GM18907 (cell line): ENCODE results near the gene SARM1.

Experiments
- ATAC-seq: cut with Tn5 transposase; IDR thresholded peaks from one replicate; pipeline ENCODE4 v1.9.1; 2021; ENCODE audit warnings: mild to moderate bottlenecking, moderate library complexity; ENCODE audit not compliant: unreplicated experiment

Gene SARM1

DNA sequence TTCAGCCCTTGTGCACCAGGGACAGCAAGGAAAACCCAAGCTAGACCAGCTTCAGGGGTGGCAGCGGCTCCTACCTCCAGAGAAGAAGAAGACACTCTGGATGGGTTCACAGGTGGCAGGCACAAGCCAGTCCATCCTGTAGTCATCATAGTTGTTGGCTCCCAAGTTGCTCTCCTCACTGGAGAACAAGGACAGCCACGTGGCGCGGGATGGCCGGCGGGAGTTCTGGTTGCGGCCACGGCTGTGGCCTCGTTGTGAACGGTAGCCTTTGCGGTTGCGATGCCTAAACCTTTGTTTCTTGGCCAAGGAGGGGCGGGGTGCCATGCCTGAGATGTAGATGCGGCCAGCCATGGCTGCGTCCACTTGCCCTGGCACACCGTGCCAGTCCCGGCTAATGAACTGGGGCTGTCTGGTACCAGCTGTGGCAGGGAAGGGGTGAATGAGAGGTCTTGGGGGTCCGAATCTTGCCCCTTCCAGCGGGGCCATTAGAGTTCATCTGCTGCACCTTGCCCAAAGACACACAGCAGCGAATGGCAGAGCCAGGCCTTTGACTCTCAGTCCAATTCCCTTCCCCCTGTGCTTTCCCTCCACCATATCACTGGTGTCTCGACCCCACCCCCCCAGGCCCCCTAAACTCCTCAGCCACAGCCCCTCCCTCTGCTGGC lies 3.7 kb upstream of the SARM1 start:
- no peak for ATAC-seq

DNA sequence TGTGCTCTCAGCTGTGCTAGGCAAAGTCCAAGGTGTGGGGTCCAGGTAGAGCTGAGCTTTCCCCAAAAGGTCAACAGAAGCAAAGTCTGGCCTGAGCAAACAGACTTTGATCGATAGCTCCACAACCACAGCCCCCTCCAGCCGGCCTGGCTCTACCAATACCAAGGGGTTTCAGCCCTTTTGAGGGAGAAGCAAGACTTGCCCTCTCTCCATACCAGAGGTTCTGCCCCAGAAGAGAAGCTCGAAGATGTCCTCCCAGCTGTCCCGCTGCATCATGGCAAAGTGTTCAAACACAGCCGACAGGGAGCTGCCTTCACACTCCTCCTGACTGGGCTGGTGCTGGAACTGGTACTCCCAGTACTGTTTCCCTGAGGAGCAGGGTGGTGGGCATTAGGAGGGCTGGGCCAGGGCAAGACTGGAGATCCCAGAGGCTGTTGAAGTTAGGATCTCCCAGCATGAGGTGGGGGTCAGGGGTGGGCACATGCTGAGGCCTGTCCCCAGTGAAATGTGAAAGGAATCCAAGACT lies 3.1 kb upstream of the SARM1 start:
- ATAC-seq = no peak

DNA sequence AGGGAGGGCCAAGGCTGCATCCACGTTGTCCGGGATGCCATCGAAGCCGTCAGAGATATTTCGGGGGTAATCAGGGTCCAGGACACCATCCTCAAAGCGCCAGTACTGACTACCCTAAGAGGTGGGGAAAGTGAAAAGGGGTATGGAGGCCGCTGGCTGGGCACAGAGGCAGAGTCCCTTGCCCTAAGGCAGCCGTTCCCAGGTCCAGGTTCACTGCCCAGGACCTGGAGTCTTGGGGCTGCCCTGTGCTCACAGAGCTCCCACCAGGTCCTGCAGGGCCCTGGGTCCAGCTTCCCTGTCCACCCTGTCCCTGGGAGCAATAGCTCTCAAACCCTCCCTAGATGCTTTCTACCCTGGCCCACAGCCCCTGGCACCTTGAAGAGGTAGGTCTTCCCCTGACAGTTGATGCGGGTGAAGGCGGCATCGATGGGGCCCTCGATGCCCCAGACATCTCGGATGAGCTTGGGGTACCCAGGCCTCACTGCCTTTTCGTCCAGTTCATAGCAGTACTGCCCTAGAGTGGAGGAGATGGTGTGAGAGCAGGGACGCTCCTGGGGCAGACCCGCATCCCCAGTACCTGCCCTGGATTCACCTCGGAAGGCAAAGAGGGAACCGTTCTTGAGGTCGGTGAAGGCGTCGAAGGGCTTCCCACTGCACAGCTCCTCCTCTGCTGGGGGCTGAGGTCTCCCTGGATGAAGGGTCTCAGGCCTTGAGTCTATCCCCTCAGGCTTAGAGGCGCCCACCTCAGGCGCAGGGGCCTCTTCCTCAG lies 2.4 kb upstream of the SARM1 start:
- no peak for ATAC-seq

DNA sequence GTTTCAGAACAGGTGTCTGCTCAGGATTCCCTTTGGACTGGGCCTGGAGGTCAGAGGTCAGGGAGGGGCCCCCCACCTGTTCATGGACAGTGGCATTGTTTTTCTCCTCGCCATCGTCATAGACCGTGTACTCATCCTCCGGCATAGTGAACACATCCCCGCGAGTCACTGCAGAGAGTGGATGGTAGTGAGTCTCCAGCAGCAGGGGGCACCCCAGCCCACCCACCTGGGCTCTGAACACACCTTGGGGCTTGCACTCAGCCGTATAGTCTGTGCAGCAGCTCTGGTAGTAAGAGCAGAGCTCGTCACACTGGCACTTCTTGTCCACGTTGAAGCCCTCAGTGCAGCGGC lies 1.8 kb upstream of the SARM1 start:
- no peak for ATAC-seq

DNA sequence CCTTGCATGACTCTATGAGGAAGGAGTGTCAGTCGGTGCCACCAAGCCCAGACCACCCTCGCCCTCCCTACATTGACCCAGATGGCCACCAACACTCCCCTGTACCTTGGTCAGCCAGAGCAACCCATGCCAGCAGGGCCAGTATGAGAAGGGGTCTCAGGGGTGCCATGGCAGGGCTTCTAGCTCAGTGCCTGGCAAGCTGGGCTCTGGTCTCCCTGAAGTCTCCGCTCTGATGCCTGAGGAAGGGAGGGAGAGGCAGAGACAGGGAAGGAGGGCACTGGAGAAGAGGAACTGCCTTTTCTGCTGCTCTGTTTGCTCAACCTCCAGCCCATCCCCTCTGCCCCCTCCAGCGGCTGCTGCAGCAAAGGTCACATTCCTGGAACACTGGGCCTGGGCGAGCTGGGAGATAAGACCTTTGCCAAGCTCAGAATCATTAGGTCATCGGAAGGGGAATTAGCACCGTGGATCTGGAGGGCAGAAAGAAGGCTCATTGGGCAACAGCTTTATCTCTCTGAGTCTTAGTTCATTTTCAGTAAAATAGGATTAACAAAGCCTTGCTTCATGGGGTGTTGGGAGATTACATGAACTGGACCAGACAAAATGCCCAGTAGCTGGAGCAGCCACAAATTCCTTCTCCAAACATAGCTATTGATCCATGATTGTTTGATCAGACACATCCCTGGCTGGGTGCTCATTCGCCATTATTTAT lies 1.3 kb upstream of the SARM1 start, which contains the start of gene VTN:
Gene VTN, minus strand, starts transcription at position 273 of the 709 bp plus-strand sequence. Its CDS starts 104 bp downstream, at position 169.
- ATAC-seq = no peak

DNA sequence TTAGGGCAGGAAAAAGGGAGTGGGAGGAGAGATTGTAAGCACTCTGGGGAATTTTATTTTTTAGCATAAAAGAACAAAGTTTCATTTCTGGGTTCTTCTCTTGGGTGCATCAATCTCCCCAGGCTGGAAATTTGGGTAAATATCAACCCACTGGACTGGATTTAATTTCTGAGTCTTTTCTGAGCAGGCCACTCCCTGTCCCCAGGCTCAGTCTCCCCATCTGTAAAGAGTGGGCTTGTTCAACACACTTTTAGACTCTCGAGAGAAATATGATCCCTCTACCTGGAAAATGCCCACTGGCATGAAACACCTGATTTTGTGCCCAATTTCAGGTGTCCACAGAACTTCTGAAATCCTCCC lies 770 bp upstream of the SARM1 start:
- ATAC-seq = no peak

DNA sequence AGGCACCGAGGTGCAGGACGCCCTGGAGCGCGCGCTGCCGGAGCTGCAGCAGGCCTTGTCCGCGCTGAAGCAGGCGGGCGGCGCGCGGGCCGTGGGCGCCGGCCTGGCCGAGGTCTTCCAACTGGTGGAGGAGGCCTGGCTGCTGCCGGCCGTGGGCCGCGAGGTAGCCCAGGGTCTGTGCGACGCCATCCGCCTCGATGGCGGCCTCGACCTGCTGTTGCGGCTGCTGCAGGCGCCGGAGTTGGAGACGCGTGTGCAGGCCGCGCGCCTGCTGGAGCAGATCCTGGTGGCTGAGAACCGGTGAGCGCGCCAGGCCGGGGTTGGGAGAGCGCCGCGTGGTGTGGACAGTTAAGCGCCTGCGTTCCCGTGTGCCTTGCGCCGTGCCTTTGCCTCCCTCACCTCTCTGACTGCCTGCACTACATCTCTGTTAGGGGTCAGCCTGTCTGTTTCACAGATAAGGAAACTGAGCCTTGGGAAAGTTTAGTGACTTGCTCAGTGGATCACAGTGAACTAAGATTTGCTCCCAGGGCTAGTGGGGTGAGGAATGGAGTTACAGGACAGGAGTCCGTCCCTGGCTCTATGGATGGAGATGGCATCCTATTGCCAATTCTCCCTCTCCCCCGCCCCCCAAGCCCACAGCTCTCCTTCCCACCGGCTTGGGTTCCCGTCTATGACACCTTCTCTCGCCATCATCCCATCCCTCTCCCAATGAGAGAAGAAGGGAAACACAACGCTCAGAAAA lies 880 bp downstream of the SARM1 start:
- peak; percentile 12 for ATAC-seq

DNA sequence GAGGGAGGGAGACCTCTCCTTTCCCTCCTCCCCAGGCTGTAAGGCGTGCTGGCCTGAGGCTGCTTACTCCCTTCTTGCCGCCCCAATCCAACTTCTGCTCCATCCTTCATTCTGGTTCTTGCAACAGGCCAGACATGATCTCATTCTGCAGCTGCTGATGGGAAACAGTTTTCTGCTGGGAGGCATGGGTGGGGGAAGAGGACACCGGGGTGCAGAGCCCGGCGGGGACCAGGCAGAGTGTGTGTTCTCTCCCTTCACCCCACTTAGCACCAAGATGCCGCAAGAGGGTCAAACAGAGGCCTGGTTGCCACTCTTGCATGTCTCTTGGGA lies 1.4 kb downstream of the SARM1 start:
- ATAC-seq = no peak

DNA sequence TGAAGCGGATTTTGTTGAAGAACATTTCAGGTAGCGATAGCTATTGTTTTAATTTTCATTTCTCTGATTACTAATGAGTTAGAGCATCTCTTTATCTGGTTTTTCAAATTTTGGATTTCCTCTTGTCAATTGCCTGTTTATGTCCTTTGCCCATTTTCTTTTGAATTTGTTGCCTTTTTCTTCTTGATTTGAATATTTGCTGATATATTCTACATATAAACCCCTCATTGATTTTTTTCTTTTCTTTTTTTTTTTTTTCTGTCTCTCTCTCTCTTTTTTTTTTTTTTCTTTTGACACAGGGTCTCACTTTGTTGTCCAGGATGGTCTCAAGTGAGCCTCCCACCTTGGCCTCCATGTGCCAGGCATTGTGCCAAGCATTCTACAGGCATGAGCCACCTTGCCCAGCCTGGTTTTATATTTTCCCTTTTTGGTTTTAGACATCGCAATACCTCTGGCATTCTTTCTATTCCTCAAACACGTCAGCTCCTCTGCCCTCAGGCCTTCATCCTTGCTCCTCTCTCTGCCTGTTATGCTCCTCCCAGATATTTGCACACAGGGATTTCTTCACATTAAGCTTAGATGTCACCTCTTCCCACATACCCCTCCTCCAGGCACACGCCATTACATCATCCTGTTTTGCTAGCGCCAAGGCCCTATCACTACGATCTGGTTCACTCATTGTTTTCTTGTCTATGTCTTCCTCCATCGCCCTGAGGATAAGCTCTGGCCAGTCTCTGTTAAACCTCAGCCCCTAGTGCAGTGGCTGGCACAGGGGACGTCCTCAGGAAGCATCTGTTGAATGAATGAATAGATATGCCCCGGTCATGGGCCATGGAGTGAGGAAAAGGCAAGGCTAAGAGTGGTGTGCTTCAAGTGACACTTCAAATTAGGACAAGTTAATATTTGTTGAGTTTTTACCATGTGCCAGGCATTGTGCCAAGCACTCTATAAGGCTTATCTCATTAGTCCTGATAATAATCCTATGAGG lies 8.6 kb downstream of the SARM1 start:
- no peak for ATAC-seq

DNA sequence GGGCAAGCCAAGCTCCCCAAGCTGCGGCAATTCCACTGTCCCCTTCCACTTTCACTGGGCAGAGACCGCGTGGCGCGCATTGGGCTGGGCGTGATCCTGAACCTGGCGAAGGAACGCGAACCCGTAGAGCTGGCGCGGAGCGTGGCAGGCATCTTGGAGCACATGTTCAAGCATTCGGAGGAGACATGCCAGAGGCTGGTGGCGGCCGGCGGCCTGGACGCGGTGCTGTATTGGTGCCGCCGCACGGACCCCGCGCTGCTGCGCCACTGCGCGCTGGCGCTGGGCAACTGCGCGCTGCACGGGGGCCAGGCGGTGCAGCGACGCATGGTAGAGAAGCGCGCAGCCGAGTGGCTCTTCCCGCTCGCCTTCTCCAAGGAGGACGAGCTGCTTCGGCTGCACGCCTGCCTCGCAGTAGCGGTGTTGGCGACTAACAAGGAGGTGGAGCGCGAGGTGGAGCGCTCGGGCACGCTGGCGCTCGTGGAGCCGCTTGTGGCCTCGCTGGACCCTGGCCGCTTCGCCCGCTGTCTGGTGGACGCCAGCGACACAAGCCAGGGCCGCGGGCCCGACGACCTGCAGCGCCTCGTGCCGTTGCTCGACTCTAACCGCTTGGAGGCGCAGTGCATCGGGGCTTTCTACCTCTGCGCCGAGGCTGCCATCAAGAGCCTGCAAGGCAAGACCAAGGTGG lies 9.8 kb downstream of the SARM1 start:
- no peak for ATAC-seq

DNA sequence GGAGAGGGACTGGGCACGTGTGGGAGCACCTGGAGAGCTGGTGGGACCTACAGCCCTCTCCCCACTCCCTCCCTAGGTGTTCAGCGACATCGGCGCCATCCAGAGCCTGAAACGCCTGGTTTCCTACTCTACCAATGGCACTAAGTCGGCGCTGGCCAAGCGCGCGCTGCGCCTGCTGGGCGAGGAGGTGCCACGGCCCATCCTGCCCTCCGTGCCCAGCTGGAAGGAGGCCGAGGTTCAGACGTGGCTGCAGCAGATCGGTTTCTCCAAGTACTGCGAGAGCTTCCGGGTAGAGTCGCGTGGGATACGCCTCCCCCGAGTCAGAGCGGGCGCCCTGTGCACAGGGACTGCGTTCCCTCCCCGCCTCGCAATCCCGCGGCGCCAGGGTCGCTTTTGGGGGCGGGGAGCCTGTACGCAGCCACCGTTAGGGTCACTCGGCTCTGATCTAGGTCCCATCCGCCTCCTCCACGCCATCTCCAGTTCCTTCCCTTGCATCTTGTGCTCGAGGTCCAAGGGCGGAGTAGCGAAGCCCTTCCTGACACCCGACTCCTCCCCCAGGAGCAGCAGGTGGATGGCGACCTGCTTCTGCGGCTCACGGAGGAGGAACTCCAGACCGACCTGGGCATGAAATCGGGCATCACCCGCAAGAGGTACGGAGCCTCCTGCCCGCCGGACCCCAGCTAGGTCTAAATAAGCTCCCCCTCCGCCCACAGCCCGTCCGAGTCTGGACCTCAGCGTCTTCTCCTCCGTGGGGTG lies 13.0 kb downstream of the SARM1 start:
- ATAC-seq = peak; percentile 71

DNA sequence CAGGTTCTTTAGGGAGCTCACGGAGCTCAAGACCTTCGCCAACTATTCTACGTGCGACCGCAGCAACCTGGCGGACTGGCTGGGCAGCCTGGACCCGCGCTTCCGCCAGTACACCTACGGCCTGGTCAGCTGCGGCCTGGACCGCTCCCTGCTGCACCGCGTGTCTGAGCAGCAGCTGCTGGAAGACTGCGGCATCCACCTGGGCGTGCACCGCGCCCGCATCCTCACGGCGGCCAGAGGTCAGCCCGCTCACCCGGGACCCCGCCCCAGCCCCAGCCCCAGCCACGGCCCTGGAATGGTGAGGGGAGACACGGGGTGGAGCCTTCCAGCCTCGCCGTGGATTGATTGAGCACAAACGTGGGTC lies 13.5 kb downstream of the SARM1 start:
- ATAC-seq = peak; percentile 27

DNA sequence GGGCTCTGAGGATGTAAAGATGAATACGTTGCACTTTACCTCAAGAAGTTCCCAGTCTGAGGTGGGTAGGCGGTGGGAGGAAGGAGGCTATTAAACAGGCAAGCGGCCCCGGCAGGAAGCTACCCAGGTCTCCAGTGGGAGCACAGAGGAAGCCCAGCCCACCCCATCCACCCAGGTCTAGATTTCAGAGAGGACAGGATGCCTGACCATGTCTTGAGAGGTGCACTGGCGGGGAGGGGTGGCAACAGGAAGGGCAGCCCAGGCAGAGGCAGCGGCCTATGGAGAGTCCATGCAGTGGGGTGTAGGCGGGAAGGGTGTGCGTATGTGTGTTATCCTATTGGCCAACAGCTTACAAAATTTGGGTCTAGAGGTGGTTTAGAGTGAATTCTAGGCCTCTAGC lies 13.9 kb downstream of the SARM1 start:
- ATAC-seq = no peak

DNA sequence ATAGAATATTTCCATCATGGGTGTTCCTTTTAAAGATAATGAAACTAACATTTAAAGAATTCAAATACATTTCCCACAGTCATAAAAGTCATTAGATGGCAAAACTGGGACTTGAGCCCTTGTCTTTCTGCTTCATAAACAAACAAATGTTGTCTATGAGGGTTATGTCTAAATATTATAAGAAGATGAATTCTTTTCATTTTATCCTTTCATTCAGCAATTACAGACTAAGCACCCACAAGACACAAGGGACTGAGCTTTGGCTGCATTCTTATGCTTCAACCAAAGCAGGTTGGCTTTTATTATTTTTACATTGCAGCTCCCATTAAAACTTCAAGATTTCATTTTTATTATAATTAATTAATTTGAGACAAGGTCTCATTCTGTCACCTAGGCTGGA lies 14.9 kb downstream of the SARM1 start:
- ATAC-seq = no peak

DNA sequence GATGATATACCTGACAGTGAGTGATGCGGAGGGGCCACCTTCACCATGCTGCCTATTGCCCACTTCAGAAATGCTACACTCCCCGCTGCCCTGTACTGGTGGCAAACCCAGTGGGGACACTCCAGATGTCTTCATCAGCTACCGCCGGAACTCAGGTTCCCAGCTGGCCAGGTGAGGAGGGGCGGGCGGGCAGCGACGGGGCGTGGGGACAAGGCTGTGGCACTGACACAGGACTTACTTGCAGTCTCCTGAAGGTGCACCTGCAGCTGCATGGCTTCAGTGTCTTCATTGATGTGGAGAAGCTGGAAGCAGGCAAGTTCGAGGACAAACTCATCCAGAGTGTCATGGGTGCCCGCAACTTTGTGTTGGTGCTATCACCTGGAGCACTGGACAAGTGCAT lies 16.6 kb downstream of the SARM1 start:
- no peak for ATAC-seq

DNA sequence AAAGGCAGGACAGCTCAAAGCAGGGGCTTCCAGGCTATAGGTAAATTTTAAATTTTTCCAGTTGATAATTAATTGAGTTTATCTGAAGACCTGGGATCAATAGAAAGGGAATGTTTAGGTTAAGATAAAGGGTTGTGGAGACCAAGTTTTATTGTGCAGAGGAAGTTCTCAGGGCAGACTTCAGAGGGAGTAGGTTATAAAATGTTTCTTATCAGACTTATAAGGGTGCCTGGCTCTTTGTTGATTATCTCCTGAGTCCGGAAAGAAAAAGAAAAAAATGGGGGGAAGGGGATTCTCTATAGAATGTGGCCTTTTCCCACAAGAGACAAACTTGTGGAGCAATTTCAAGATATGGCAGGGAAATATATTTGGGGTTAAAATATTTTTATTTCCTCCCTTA lies 18.6 kb downstream of the SARM1 start:
- ATAC-seq = no peak

DNA sequence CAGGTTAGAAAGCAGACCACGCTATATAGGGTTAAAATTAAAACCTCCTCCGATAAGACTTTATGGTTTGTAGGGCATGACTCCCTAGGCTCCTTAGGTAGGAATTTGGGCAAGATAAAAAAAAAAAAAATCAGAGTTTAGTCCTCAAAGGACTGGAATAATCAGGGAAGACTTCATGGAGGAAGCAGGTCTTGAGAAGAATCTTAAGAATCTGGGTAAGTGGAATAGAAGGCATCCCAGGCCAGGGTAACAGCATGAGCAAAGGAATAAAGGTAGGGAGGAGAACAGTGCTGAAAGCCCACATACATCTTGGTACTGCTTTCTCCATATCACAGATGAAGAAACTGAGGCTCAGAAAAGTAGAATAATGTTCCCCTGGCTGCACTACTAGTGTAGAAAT lies 19.1 kb downstream of the SARM1 start:
- no peak for ATAC-seq

DNA sequence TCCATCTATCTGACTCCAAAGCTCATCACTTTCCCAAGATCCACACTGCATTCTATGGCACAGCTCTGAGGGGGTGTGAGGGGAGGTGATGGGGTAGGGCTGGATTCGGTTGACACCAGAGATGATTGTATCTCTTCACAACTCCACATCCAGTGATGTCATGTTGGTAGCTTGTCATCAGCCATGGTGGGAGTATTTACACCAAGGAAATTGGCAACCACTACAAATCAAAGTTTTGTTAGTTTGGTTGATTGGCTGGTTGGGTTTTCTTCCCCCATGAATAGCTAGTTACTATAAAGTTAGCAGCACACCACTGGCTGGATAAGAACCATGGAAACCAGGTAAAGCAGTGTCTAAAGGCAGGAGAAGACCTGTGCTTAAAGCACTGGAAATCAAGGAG lies 19.5 kb downstream of the SARM1 start:
- ATAC-seq = no peak

DNA sequence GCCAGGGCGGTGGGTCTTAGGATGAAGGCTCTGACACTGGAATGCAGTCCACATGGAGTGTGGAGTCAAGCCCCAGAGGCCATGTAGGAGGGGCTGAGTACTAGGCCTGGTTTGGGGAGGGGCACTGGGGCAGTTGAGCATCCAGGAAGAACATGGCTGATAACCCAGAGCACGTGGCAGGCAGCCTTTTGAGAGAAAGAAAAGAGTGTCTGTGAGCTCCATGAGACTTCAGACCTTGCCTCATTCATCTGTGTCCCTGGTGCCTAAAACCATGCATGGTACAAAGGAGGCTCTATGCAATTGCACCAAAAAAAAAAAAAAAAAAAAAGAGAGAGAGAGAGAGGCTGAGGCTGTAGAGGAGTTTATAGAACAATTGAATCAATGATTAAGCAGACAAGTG lies 19.9 kb downstream of the SARM1 start:
- ATAC-seq = no peak
